BJ (cell line): ENCODE results near the gene SELENOH. TPM values are rescaled to one million over a fixed set of nuclear protein-coding genes. Genes with fewer than 3 reads are reported as not detected.

Source experiments
- CTCF ChIA-PET: fragments of 350-600 bp; formaldehyde crosslinking; extraction: SDS; loops from one replicate; lab custom pipeline; 2021; ENCODE audit warnings: antibody characterized with exemption, inconsistent platforms; lab: Yijun Ruan, JAX
- POLR2A ChIA-PET: fragments of 300-600 bp; sonication (Branson Sonifier 250); formaldehyde crosslinking; extraction: SDS; loops from one replicate; lab custom pipeline; 2021; ENCODE audit warnings: antibody characterized with exemption; lab: Charles Lee
- DNase-seq: peaks from one replicate; pipeline ENCODE4 v3.0.0-alpha.2; 2011; ENCODE audit warnings: low read depth
- H3K27me3 ChIP-seq: 2 replicates; pipeline ENCODE4 v1.6.0; 2011; ENCODE audit warnings: low read length; ENCODE audit not compliant: control insufficient read depth, insufficient read depth
- H3K36me3 ChIP-seq: 2 replicates; pipeline ENCODE4 v1.5.1; 2011; ENCODE audit warnings: low read length; ENCODE audit not compliant: control insufficient read depth, insufficient read depth
- H3K4me3 ChIP-seq: 2 replicates; pipeline ENCODE4 v1.5.1; 2011; ENCODE audit warnings: low read depth, mild to moderate bottlenecking, control low read depth, low read length
- CTCF ChIP-seq: IDR thresholded peaks from 2 replicates; pipeline ENCODE4 v1.5.1; 2011; ENCODE audit warnings: low read depth, mild to moderate bottlenecking, control low read depth, inconsistent platforms, low read length, moderate library complexity; ENCODE audit not compliant: insufficient read depth
- polyA plus RNA-seq: library from polyadenylated mRNA; depleted of rRNA; stranded (reverse); fragments of >200 nt; gene quantifications from 2 replicates; pipeline ENCODE4 v1.2.3, GENCODE V29; 2011; rRNA removed
- small RNA-seq: library from RNA; depleted of rRNA; stranded (forward); fragments of <200 nt; gene quantifications from one replicate; pipeline ENCODE3, GENCODE V24; 2012; ENCODE audit warnings: low replicate concordance, low read depth; ENCODE audit not compliant: insufficient read length

SELENOH gene
- polyA plus RNA-seq, 1 experiment, result 50.7 TPM

- Histone ChIP-seq H3K36me3 (peaks cover 6% of the 10 kb centered on the region), H3K4me3 (no peak overlapping the region), H3K27me3 (no peaks in the 10 kb centered on the region)
- POLR2A ChIA-PET, result no interaction called here
- no peak for TF ChIP-seq CTCF
- CTCF ChIA-PET, result interaction anchor here (4.0 kb wide), 1 partner anchor 9 kb away, joined by 19 read pairs; no protein-coding TSS in a partner anchor
- DNase-seq, result no peak
These were observed 50.2 kb downstream of the SELENOH start for GRCh38 chr11:57791321-57792059.

- POLR2A ChIA-PET, result no interaction called here
- no peaks in the 10 kb centered on the region for H3K27me3 ChIP-seq
- peaks cover 11% of the 10 kb centered on the region for H3K36me3 ChIP-seq
- no peak for DNase-seq
- no peak for TF ChIP-seq CTCF
- CTCF ChIA-PET, result no interaction called here
- H3K4me3 ChIP-seq, result no peak overlapping the region
These were observed 50.8 kb downstream of the SELENOH start for GRCh38 chr11:57792060-57792541.

GRCh38 chr11:57792870-57793269 is 51.6 kb downstream of the SELENOH start:
- ChIA-PET CTCF (no interaction called here), POLR2A (no interaction called here)
- DNase-seq, result no peak
- no peak for TF ChIP-seq CTCF
- Histone ChIP-seq H3K27me3 (no peaks in the 10 kb centered on the region), H3K4me3 (no peak overlapping the region), H3K36me3 (peaks cover 11% of the 10 kb centered on the region)

Small RNAs within 50 kb of the gene (small RNA-seq; reads per million reads assigned to genes)
- gene AP001931.1 (not detected), gene TMX2-CTNND1 (not detected)

Other genes starting within 250 kb of the SELENOH start
- gene SLC43A1, start 225.8 kb upstream of the SELENOH start, polyA plus RNA-seq, result 11.8 and 23.4 TPM in 2 replicates
- gene TIMM10, start 210.7 kb upstream of the SELENOH start, polyA plus RNA-seq, result 90.5 and 91.7 TPM in 2 replicates
- gene SMTNL1, start 203.9 kb upstream of the SELENOH start, polyA plus RNA-seq, result not detected in 2 replicates
- gene UBE2L6, start 173.8 kb upstream of the SELENOH start, polyA plus RNA-seq, result 57.3 and 67.0 TPM in 2 replicates
- gene SERPING1, start 143.8 kb upstream of the SELENOH start, polyA plus RNA-seq, result 92.4 and 119 TPM in 2 replicates
- 0.26 TPM in 2 replicates for gene YPEL4, start 91.6 kb upstream of the SELENOH start, polyA plus RNA-seq
- 19.0 and 19.6 TPM in 2 replicates for gene CLP1, start 83.7 kb upstream of the SELENOH start, polyA plus RNA-seq
- gene ZDHHC5, start 73.4 kb upstream of the SELENOH start, polyA plus RNA-seq, result 61.4 and 76.7 TPM in 2 replicates
- 25.9 and 28.4 TPM in 2 replicates for gene MED19, start 29.3 kb upstream of the SELENOH start, polyA plus RNA-seq
- 96.7 and 116 TPM in 2 replicates for gene TMX2, start 28.9 kb upstream of the SELENOH start, polyA plus RNA-seq
- not detected in 2 replicates for gene BTBD18, start 10.3 kb downstream of the SELENOH start, polyA plus RNA-seq
- gene CTNND1, start 20.3 kb downstream of the SELENOH start, polyA plus RNA-seq, result 145 and 286 TPM in 2 replicates